ENCODE measurements around the gene ZNF154.

GRCh38 chr19:57686727-57687126 lies 22.3 kb downstream of the ZNF154 start:
- no peak for TF ChIP-seq CTCF (conservative IDR thresholded peaks at IDR 0.05 in 1 of 2, IDR thresholded peaks at IDR 0.05 in 1 of 2; ENCODE audit: extremely low read depth in 1 of 2, insufficient read depth in 1 of 2, low read depth in 1 of 2, low read length in 2 of 2)
- TF ChIP-seq EZH2 (IDR thresholded peaks at IDR 0.05; ENCODE audit: borderline replicate concordance, low read length) = no peak
